GM23248 (cell line): ENCODE data around the gene ALK. TPM values are rescaled to one million over a fixed set of nuclear protein-coding genes. Genes with fewer than 3 reads are reported as not detected.

Experiments used
- DNase-seq: peaks from one replicate; pipeline ENCODE4 v3.0.0-alpha.2; 2015
- H2AFZ ChIP-seq: fragments of 200-600 bp; sonication (generic); 2 replicates; pipeline ENCODE4 v1.6.1; 2016; ENCODE audit warnings: antibody characterized with exemption
- H3F3A ChIP-seq: fragments of 200-600 bp; sonication (generic); 2 replicates; pipeline ENCODE4 v1.6.1; 2016; ENCODE audit warnings: mild to moderate bottlenecking, antibody characterized with exemption, mixed run types; ENCODE audit not compliant: insufficient read depth
- H3K27ac ChIP-seq: fragments of 200-600 bp; sonication (generic); 2 replicates; pipeline ENCODE4 v1.5.1; 2016; ENCODE audit warnings: mild to moderate bottlenecking
- H3K27me3 ChIP-seq: fragments of 200-600 bp; sonication (generic); replicated peaks from 2 replicates; pipeline ENCODE4 v1.6.1; 2016; ENCODE audit warnings: mild to moderate bottlenecking; ENCODE audit not compliant: insufficient read depth
- H3K36me3 ChIP-seq: fragments of 200-600 bp; sonication (generic); 2 replicates; pipeline ENCODE4 v1.6.1; 2016; ENCODE audit warnings: low read depth, mild to moderate bottlenecking
- H3K4me1 ChIP-seq: fragments of 200-600 bp; sonication (generic); 2 replicates; pipeline ENCODE4 v1.6.1; 2016; ENCODE audit warnings: mild to moderate bottlenecking; ENCODE audit not compliant: insufficient read depth
- H3K4me2 ChIP-seq: fragments of 200-600 bp; sonication (generic); one replicate; pipeline ENCODE4 v1.6.1; 2016; ENCODE audit warnings: mild to moderate bottlenecking; ENCODE audit not compliant: unreplicated experiment
- H3K4me3 ChIP-seq: fragments of 200-600 bp; sonication (generic); 2 replicates; pipeline ENCODE4 v1.5.1; 2016; ENCODE audit warnings: mild to moderate bottlenecking
- H3K79me2 ChIP-seq: fragments of 200-600 bp; sonication (generic); 2 replicates; pipeline ENCODE4 v1.6.1; 2016; ENCODE audit warnings: mild to moderate bottlenecking; ENCODE audit not compliant: insufficient read depth
- H3K9ac ChIP-seq: fragments of 200-600 bp; sonication (generic); 2 replicates; pipeline ENCODE4 v1.6.1; 2016; ENCODE audit warnings: mild to moderate bottlenecking
- H3K9me2 ChIP-seq: fragments of 200-600 bp; sonication (generic); 2 replicates; pipeline ENCODE4 v1.6.1; 2016; ENCODE audit warnings: mixed run types, mild to moderate bottlenecking, moderate library complexity; ENCODE audit not compliant: insufficient read depth
- H3K9me3 ChIP-seq: fragments of 200-600 bp; sonication (generic); one replicate; pipeline ENCODE4 v1.6.1; 2017; ENCODE audit warnings: low read depth
- H4K20me1 ChIP-seq: fragments of 200-600 bp; sonication (generic); 2 replicates; pipeline ENCODE4 v1.6.0; 2016; ENCODE audit not compliant: insufficient read depth
- EZH2 ChIP-seq: fragments of 200-600 bp; sonication (generic); IDR thresholded peaks from 2 replicates; pipeline ENCODE4 v1.6.1; 2018; ENCODE audit warnings: antibody characterized with exemption, mild to moderate bottlenecking; ENCODE audit not compliant: insufficient read depth, poor library complexity, severe bottlenecking
- EZH2phosphoT487 ChIP-seq: fragments of 200-600 bp; sonication (generic); IDR thresholded peaks from 2 replicates; pipeline ENCODE4 v1.6.1; 2018; ENCODE audit warnings: antibody characterized with exemption, moderate library complexity, mild to moderate bottlenecking, low read depth; ENCODE audit not compliant: insufficient read depth
- WGBS, 2 experiments: methylation state at CpG; one replicate each; pipeline ENCODE4 v1.1.6; 2015 to 2017; ENCODE audit warnings: low lambda C conversion rate in 2 of 2, low coverage in 1 of 2; ENCODE audit errors: missing lambda C conversion rate in 2 of 2; 5-methylcytosine and 5-hydroxymethylcytosine counted together
- in situ Hi-C: fragments of 300-500 bp; cut with MboI; formaldehyde crosslinking; loops from 2 replicates; pipeline ENCODE4 v1.15.0; 2020
- polyA plus RNA-seq: library from polyadenylated mRNA; unstranded; fragments of >200 nt; fragmentation: Nextera tagmentation; extraction: Ambion mirVana; gene quantifications from 2 replicates; pipeline ENCODE4 v1.2.1, GENCODE V29; 2016
- total RNA-seq: library from RNA; depleted of rRNA; stranded (reverse); fragments of >200 nt; shearing (Covaris generic); gene quantifications from 2 replicates; pipeline ENCODE4 v1.2.3, GENCODE V29; 2014

The ALK gene
- total and polyA plus RNA-seq, 2 experiments from 2014 or later: under 0.01 to 0.05 TPM

- H3K27ac ChIP-seq: peak overlapping the region; percentile 70
- H3K4me1 ChIP-seq: peaks cover 38% of the 10 kb centered on the region
- no peak overlapping the region for H3K4me3 ChIP-seq
- H3K79me2 ChIP-seq: no peaks in the 10 kb centered on the region
- no peaks in the 10 kb centered on the region for H3K27me3 ChIP-seq
- no peak overlapping the region for H3K4me2 ChIP-seq
- H4K20me1 ChIP-seq: no peaks in the 10 kb centered on the region
- no peak overlapping the region for H3K9ac ChIP-seq
- peak; percentile 69 for DNase-seq
- no peaks in the 10 kb centered on the region for H3K9me3 ChIP-seq
- 21 to 30% methylated on average over 5 of the region's 5 CpGs for WGBS, 2 experiments
- H3K9me2 ChIP-seq: no peaks in the 10 kb centered on the region
- H2AFZ ChIP-seq: no peak overlapping the region
- H3K36me3 ChIP-seq: no peaks in the 10 kb centered on the region
- in situ Hi-C loops: no loop called here
- peaks cover 23% of the 10 kb centered on the region for H3F3A ChIP-seq
- TF ChIP-seq EZH2phosphoT487 (no peak), EZH2 (no peak)
Observed at GRCh38 chr2:29520001-29520400, 401.4 kb downstream of the ALK start.

- H3K79me2 ChIP-seq: no peaks in the 10 kb centered on the region
- H3K4me2 ChIP-seq: peak overlapping the region; percentile 16
Observed at GRCh38 chr2:29519338-29519925, 402.0 kb downstream of the ALK start.

GRCh38 chr2:29518646-29519337 lies 402.6 kb downstream of the ALK start:
- Histone ChIP-seq H4K20me1 (no peaks in the 10 kb centered on the region), H3K4me3 (0 out of 2 replicates have a peak overlapping the region, but pooled peaks have one; percentile 29), H3K79me2 (no peaks in the 10 kb centered on the region), H3K36me3 (no peaks in the 10 kb centered on the region), H3F3A (peaks cover 23% of the 10 kb centered on the region), H3K4me1 (peaks cover 37% of the 10 kb centered on the region), H3K9me3 (no peaks in the 10 kb centered on the region), H3K9ac (no peak overlapping the region), H3K27ac (peak overlapping the region; percentile 70), H3K4me2 (peak overlapping the region; percentile 11), H3K9me2 (no peaks in the 10 kb centered on the region), H2AFZ (0 out of 2 replicates have a peak overlapping the region, but pooled peaks have one; percentile 5), H3K27me3 (no peaks in the 10 kb centered on the region)
- 54 to 67% methylated on average over 1 of the region's 1 CpG for WGBS, 2 experiments
- TF ChIP-seq EZH2phosphoT487 (no peak), EZH2 (no peak)
- no peak for DNase-seq
- in situ Hi-C loops: no loop called here

More at GRCh38 chr2:29519338-29519925, 402.0 kb downstream of the ALK start:
- WGBS, 2 experiments: 68 to 72% methylated on average over 3 of the region's 3 CpGs
- H3K9ac ChIP-seq: no peak overlapping the region
- no peaks in the 10 kb centered on the region for H3K9me3 ChIP-seq
- H2AFZ ChIP-seq: no peak overlapping the region
- H4K20me1 ChIP-seq: no peaks in the 10 kb centered on the region
- H3K4me3 ChIP-seq: no peak overlapping the region
- H3K27ac ChIP-seq: peak overlapping the region; percentile 70
- H3K4me1 ChIP-seq: peaks cover 38% of the 10 kb centered on the region
- TF ChIP-seq EZH2 (no peak), EZH2phosphoT487 (no peak)
- no peaks in the 10 kb centered on the region for H3K27me3 ChIP-seq
- in situ Hi-C loops: no loop called here
- no peaks in the 10 kb centered on the region for H3K36me3 ChIP-seq
- H3F3A ChIP-seq: peaks cover 23% of the 10 kb centered on the region
- peak; percentile 82 for DNase-seq
- no peaks in the 10 kb centered on the region for H3K9me2 ChIP-seq

- H2AFZ ChIP-seq: 0 out of 2 replicates have a peak overlapping the region, but pooled peaks have one; percentile 5
- peak overlapping the region; percentile 70 for H3K27ac ChIP-seq
- no peaks in the 10 kb centered on the region for H4K20me1 ChIP-seq
- no peaks in the 10 kb centered on the region for H3K36me3 ChIP-seq
- H3K27me3 ChIP-seq: no peaks in the 10 kb centered on the region
- H3K4me3 ChIP-seq: no peak overlapping the region
- 7 to 12% methylated on average over 2 of the region's 2 CpGs for WGBS, 2 experiments
- peak overlapping the region; percentile 11 for H3K4me2 ChIP-seq
- no peaks in the 10 kb centered on the region for H3K9me2 ChIP-seq
- no peak overlapping the region for H3K9ac ChIP-seq
- H3K79me2 ChIP-seq: no peaks in the 10 kb centered on the region
- H3K4me1 ChIP-seq: peaks cover 29% of the 10 kb centered on the region
- H3K9me3 ChIP-seq: no peaks in the 10 kb centered on the region
- DNase-seq: peak; percentile 58
- peaks cover 23% of the 10 kb centered on the region for H3F3A ChIP-seq
- in situ Hi-C loops: no loop called here
- TF ChIP-seq EZH2phosphoT487 (no peak), EZH2 (no peak)
Observed at GRCh38 chr2:29518010-29518409, 403.4 kb downstream of the ALK start.
